CD4-positive, alpha-beta T cell treated with Interleukin-4 for 4 hours (primary cell): ENCODE results near the gene COL16A1.
"Not testable (repeated sequence)": the region's sequence is repeated elsewhere in the genome, so short reads cannot be mapped to it uniquely, and the experiment has no call there.

ENCODE experiments used
- DNase-seq: peaks from one replicate; pipeline ENCODE4 v3.0.0-alpha.2; 2020

The COL16A1 gene

GRCh38 chr1:31732751-31733289 lies 29.0 kb upstream of the COL16A1 start:
- no peak for DNase-seq

DNA sequence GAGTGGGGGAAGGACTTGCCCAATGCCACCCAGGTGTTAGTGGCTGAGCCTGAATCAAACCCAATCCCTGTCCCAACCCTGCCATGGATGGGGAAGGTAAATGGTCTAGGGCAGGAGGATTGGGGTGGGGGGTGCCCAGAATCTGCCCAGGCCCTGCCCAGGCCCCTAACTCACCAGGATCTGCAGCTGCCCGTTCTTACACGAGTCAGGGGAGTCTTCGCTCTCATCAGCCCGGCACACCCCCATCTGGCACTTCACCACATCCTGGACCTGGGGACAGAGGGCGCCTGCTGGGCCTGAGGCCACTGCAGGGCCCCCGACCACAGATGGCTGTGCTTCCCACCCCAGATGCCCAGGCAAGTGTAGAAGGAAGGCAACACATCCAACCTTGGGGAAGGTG lies 28.5 kb upstream of the COL16A1 start:
- no peak for DNase-seq

DNA sequence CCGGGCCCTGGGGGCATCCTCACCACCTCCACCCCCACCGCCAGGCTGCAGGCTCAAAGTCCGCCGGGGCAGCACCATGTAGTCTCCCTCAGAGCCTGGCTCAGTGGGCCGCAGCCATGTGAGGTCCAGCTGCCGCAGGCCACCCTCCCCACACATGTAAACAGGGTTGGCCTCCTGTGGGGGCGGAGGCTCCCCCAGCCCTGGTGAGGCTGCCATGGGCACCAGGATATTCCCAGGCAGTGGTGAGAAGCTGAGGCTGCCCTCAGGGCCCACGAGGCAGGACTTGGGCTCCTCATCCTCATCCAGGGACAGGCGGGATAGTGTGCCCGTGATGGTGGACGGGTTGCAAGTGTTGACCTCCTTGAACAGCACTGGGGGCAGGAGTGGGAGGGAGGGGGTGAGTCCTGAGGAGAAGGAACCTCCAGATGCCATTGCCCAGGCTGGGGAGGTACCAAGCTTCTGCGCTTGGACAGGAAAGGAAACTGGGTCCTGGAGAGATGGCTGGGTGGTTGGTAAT lies 27.3 kb upstream of the COL16A1 start:
- DNase-seq: no peak

- no peak for DNase-seq
Observed at GRCh38 chr1:31730336-31731048, 26.7 kb upstream of the COL16A1 start.

GRCh38 chr1:31727849-31728248 lies 24.0 kb upstream of the COL16A1 start:
- DNase-seq: no peak

DNA sequence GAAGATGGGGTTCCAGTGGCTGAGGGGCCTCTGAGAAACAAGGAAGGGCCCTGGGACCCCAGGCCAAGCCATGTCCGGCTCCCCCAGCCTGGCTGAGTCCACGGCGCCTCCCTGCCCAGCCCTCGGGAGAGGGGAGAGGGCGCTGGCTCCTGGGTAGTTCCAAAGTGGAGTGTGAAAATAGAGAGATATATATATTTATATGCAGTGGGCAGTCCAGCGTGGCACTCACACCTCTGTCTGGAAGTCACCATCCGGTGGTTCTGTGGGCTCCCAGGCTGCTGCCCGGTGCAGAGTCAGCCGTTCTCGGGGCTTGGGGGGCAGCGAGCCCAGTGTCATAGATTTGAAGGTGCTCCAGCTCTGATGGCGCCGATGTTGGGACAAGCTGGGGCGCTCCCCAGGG lies 23.4 kb upstream of the COL16A1 start:
- no peak for DNase-seq

- DNase-seq: no peak
Observed at GRCh38 chr1:31726715-31727114, 22.9 kb upstream of the COL16A1 start.

- DNase-seq: no peak
Observed at GRCh38 chr1:31725777-31726535, 22.1 kb upstream of the COL16A1 start.

GRCh38 chr1:31725134-31725533 lies 21.3 kb upstream of the COL16A1 start:
- DNase-seq: no peak

DNA sequence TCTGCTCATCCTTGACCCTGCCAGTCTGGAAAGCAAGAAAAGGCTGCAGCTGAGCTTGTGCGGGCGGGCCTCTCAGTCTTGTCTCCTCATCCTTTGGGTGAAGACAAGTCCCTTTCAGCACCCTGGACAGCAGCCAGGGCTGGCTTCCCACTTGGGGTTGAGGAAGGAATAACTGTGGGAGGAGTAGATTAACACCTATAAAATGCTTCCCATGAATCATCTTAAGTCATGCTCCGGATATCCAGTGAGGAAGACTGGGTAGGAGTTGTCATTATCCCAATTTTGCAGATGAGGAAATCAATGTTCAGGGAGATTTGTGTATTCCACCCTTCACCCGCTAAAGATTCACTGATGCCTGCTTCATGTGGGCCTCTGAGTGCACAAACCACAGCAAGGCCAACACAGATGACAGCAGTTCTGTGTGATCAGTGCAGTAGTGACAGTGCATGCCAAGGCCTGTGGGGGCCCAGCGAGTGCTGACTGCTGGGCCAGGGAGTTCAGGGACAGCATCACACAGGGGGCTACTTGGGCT lies 20.1 kb upstream of the COL16A1 start:
- DNase-seq: peak; percentile 19

GRCh38 chr1:31718327-31718897 lies 14.6 kb upstream of the COL16A1 start:
- no peak for DNase-seq

DNA sequence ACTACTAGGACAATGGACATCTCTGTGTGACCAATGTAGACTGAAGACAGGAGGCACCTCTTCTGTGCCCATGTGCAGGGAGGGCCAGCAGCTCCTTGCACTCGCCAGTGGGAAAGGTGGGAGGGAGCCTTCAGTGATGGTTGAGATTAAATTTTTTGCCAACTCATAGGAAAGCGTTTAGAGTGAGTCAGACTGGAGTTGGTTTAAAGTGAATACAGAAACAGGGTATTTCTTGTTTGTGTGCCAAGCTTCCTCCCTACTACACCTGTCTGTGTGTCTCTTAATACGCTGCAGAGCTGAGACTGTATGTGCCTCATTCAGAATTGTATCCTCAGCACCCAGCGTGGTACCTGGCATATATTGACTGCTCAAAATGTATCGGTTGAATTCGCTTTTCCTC lies 13.5 kb upstream of the COL16A1 start:
- no peak for DNase-seq

DNA sequence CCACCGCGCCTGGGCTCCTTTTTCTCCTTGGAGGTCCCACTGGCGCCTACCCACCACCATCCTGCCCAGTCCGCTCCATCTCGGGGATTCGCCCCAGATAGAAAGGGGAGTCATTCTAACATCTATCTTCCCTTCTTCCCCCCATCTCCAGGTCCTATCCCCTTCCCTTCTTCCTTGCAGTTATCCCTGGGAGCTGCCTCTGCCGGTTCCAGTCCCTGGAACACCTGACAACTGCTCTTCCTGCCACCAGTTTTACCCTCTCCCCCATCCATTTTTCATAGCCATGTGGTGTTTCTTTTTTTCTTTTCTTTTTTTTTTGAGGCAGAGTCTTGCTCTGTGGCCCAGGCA lies 12.0 kb upstream of the COL16A1 start:
- no peak for DNase-seq

DNA sequence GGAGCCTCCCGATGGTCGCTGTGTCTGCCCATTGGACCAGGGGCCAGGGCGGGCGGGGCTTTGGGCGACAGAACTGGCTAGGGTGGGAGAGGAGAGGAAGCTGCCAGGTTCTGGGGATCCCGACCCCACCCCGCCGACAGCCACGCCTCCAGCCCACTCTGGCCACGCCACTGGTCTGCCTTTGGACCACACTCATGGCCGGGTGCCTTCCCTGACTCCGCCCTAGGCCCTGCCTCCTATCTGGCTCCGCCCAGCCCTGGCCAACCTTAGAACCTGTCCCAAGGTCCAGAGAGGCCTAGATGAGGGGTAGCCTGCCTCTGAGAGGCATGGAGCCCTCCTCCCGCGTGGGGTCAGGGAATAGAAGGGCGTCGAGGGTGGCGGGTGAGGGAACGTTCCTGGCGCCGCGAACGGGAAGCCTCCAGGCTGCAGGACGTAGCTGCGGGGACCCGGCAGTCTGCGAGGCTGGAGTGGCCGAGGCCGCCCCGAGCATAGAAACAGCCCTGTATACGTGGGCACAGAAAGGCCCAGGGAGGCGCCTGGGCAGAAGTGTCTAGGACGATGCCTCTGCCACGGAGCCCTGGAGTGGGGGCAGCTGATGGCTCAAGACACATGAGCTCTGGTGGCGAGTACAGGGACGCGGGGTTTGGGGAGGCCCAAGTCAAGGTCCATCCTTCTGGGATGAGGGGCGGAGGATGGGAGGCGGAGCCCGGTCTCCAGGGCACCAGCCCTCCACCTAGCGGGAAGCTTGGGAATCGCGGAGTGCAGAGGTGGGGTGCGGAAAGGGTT lies 11.5 kb upstream of the COL16A1 start:
- DNase-seq: no peak

DNA sequence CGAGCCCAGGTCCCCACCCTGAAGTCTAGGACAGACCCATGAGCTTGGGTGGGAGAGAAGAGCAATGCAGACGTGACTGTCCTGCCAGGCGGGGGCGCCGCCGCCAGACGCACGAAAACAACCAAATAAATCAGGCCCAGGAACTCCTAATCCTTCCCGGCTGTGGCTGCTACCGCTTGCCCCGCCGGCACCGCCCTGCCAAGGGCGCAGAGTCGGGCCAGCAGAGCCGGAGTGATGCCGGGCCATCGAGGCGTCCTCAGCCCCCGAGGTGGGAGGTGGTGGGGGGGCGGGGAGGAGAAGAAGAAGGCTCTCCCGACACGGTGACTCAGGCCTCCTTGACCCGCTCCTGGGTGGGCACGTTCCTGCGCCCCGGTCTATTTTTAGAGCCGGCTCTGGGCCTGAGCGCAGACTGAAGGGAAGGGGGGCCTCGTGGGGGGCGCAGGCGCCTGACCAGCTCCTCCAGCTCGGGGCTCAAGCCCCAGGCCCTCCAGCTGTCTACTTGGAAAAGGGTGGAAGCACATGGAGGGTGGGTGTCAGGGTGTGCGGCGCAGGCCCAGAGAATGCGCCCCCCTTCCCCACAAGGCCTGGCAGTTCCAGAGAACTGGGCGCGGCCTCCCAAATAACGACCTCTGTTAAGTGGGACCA lies 10.7 kb upstream of the COL16A1 start:
- peak; percentile 17 for DNase-seq

GRCh38 chr1:31712630-31713029 lies 8.8 kb upstream of the COL16A1 start:
- no peak for DNase-seq

DNA sequence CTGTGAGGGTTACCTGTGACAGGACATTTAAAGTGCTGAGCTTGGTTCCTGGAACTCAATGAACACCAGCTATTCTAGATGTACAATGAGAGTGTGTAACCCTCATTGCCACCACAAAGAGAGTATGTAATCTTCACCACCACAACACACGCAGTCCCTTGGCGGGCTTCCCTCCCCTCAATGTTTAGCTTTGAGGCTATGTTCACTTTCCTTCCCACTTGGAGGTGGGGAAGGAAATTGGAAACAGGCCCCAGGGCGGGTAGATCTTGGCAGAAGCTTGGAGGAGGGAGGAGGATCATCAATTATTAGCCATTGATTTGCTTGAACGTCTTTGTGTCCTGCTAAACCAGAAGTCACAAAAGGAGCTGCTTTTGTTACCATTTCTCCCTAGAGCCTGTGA lies 8.3 kb upstream of the COL16A1 start:
- DNase-seq: no peak

GRCh38 chr1:31708324-31708723 lies 4.5 kb upstream of the COL16A1 start:
- no peak for DNase-seq

DNA sequence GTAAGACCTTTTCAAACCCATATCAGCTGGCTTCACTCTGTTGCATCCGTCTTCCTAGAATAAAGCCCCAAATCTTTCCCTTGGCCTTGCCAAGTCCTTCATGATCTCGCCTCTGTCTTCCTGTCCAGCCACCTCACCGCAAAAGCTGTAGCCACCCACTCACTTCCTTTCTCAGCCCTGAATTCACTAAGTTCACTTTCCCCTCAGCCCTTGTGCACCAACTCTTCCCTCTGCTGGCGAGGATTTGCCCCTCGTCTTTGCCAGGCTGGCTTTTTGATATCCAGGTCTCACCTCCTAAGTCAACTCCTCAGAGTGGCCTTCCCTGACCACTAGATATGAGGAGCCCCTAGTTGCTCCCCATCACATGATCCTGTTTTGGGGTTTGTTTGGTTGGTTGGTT lies 3.9 kb upstream of the COL16A1 start:
- no peak for DNase-seq

- DNase-seq: not testable (repeated sequence)
Observed at GRCh38 chr1:31707059-31707600, 3.3 kb upstream of the COL16A1 start.

DNA sequence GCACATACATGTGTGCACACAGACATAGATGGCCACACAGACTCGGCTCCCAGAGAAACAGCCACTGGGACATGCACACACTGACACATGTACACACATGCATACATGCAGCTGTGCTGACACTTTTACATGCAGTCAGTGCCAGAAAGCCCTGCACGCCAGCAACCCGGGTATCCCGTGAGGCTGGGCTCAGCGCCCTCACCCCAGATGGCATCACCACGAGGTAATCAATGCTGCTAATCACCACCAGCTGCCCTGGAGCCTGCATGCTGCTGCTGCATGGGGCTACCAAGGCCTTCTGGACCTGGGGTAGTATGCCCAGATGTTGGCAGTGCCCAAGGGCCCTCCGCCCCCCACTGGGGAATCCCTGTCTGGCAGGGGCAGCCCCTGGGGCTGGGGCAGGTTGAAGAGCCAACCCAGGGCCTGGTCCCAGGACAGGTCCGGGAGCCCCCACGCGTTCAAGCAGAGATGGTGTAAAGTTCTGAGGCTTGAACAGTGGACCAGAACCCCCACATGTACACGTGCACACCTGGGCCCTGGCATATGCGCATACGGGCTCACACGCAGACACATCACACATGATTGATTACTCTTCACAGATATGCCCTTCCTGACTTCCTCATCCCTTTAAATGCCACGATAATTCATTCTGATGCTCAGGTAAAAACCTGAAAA lies 2.7 kb upstream of the COL16A1 start:
- no peak for DNase-seq
